H1 (cell line): ENCODE results near the gene NUDT10. TPM values are rescaled to one million over a fixed set of nuclear protein-coding genes. Genes with fewer than 3 reads are reported as not detected.

Source experiments
- CTCF ChIA-PET: fragments of 300-600 bp; sonication (Branson Sonifier 250); formaldehyde crosslinking; loops from one replicate; lab custom pipeline; 2021; ENCODE audit not compliant: partially characterized antibody; lab: Charles Lee
- POLR2A ChIA-PET: fragments of 300-600 bp; sonication (Branson Sonifier 250); formaldehyde crosslinking; loops from one replicate; lab custom pipeline; 2021; ENCODE audit warnings: inconsistent platforms; ENCODE audit not compliant: partially characterized antibody; lab: Charles Lee
- DNase-seq, 2 experiments: peaks; one replicate each; pipeline versions ENCODE4 v3.0.0 to v3.0.0-alpha.2; 2010 to 2022; ENCODE audit warnings: low spot score in 2 of 2, low read depth in 1 of 2, mixed read lengths in 1 of 2
- FAIRE-seq: peaks from 2 replicates; lab custom pipeline; 2011; peaks lifted over from hg19 to GRCh38; lab: Jason Lieb, UNC
- H2AFZ ChIP-seq: 2 replicates; pipeline ENCODE4 v1.8.1; 2012; ENCODE audit warnings: low read length, inconsistent platforms
- H2AK5ac ChIP-seq: 2 replicates; pipeline ENCODE4 v1.6.1; 2013; ENCODE audit warnings: low read depth, low read length
- H2BK120ac ChIP-seq: replicated peaks from 2 replicates; pipeline ENCODE3; 2013; ENCODE audit warnings: low read depth, low read length, inconsistent platforms
- H2BK12ac ChIP-seq: 2 replicates; pipeline ENCODE4 v1.6.1; 2013; ENCODE audit warnings: low read depth, low read length
- H2BK15ac ChIP-seq: 2 replicates; pipeline ENCODE4 v1.6.1; 2013; ENCODE audit warnings: low read length
- H2BK20ac ChIP-seq: 2 replicates; pipeline ENCODE4 v1.6.1; 2013; ENCODE audit warnings: low read length
- H2BK5ac ChIP-seq: 2 replicates; pipeline ENCODE4 v1.6.1; 2013; ENCODE audit warnings: low read depth, low read length
- H3K14ac ChIP-seq: 2 replicates; pipeline ENCODE4 v1.6.1; 2013; ENCODE audit warnings: inconsistent platforms; ENCODE audit not compliant: insufficient read length
- H3K18ac ChIP-seq: 2 replicates; pipeline ENCODE4 v1.6.1; 2013; ENCODE audit warnings: low read length; ENCODE audit errors: extremely low read depth
- H3K23ac ChIP-seq: 2 replicates; pipeline ENCODE4 v1.6.1; 2013; ENCODE audit warnings: inconsistent platforms; ENCODE audit not compliant: insufficient read length
- H3K23me2 ChIP-seq: 2 replicates; pipeline ENCODE4 v1.6.1; 2013; ENCODE audit warnings: low read depth, low read length
- H3K27ac ChIP-seq: 2 replicates; pipeline ENCODE4 v1.6.1; 2011; ENCODE audit warnings: low read depth, low read length, inconsistent platforms
- H3K27me3 ChIP-seq, 4 experiments: replicated peaks in 1 of 4; 1 replicate in 1 of 4; 2 replicates in 3 of 4; pipeline versions ENCODE4 v1.6.1 to v1.8.1; 2011 to 2013; ENCODE audit warnings: low read length in 3 of 4, mild to moderate bottlenecking in 3 of 4, inconsistent platforms in 2 of 4, mixed read lengths in 2 of 4, moderate library complexity in 1 of 4; ENCODE audit not compliant: control insufficient read depth in 3 of 4, insufficient read depth in 3 of 4; ENCODE audit errors: extremely low read depth in 1 of 4
- H3K36me3 ChIP-seq, 4 experiments: 2 replicates each; pipeline versions ENCODE4 v1.6.1 to v1.8.1; 2011 to 2013; ENCODE audit warnings: mild to moderate bottlenecking in 4 of 4, low read length in 3 of 4, moderate library complexity in 2 of 4, control low read depth in 1 of 4, inconsistent platforms in 1 of 4; ENCODE audit not compliant: insufficient read depth in 4 of 4, control insufficient read depth in 2 of 4
- H3K4ac ChIP-seq: replicated peaks from 2 replicates; pipeline ENCODE3; 2013; ENCODE audit warnings: low read length, low read depth, mixed read lengths, inconsistent platforms; ENCODE audit not compliant: insufficient read length
- H3K4me1 ChIP-seq, 4 experiments: replicated peaks in 1 of 4; 1 replicate in 1 of 4; 2 replicates in 3 of 4; pipeline versions ENCODE4 v1.6.1 to v1.8.1; 2011 to 2013; ENCODE audit warnings: low read length in 3 of 4, inconsistent platforms in 2 of 4, mixed read lengths in 1 of 4; ENCODE audit not compliant: insufficient read depth in 4 of 4, control insufficient read depth in 3 of 4
- H3K4me2 ChIP-seq, 2 experiments: 2 replicates each; pipeline versions ENCODE4 v1.6.1 to v1.8.1; 2011 to 2013; ENCODE audit warnings: low read depth in 2 of 2, low read length in 2 of 2, control low read depth in 1 of 2, inconsistent platforms in 1 of 2, mild to moderate bottlenecking in 1 of 2; ENCODE audit not compliant: insufficient read depth in 1 of 2
- H3K4me3 ChIP-seq, 4 experiments: fragments of 200-600, 300-600 bp in 1 of 4; sonication (generic), shearing (Covaris generic), sonication (Bioruptor Twin) in 1 of 4; 2 replicates each; pipeline versions ENCODE4 v1.5.1 to v1.8.1; 2011 to 2016; ENCODE audit warnings: low read length in 4 of 4, low read depth in 3 of 4, control low read depth in 2 of 4, inconsistent platforms in 2 of 4, mild to moderate bottlenecking in 2 of 4, mixed read lengths in 1 of 4, moderate library complexity in 1 of 4; ENCODE audit not compliant: insufficient read depth in 2 of 4; ENCODE audit errors: extremely low read depth in 1 of 4
- H3K56ac ChIP-seq: replicated peaks from 2 replicates; pipeline ENCODE3; 2013; ENCODE audit warnings: low read depth, mild to moderate bottlenecking, mixed read lengths, low read length, inconsistent platforms; ENCODE audit not compliant: insufficient read length
- H3K79me1 ChIP-seq: 2 replicates; pipeline ENCODE4 v1.6.1; 2013; ENCODE audit warnings: low read depth, low read length, control low read depth
- H3K79me2 ChIP-seq, 2 experiments: 2 replicates each; pipeline versions ENCODE4 v1.6.1 to v1.8.1; 2012 to 2013; ENCODE audit warnings: low read length in 2 of 2, mild to moderate bottlenecking in 2 of 2, inconsistent platforms in 1 of 2; ENCODE audit not compliant: insufficient read depth in 2 of 2, control insufficient read depth in 1 of 2
- H3K9ac ChIP-seq, 4 experiments: replicated peaks in 1 of 4; 1 replicate in 1 of 4; 2 replicates in 3 of 4; pipeline versions ENCODE4 v1.6.1 to v1.8.1; 2011 to 2013; ENCODE audit warnings: low read depth in 3 of 4, low read length in 3 of 4, control low read depth in 2 of 4, mild to moderate bottlenecking in 2 of 4, moderate library complexity in 2 of 4, inconsistent platforms in 1 of 4; ENCODE audit errors: extremely low read depth in 1 of 4
- H3K9me3 ChIP-seq, 2 experiments: 2 replicates each; pipeline versions ENCODE4 v1.6.1 to v1.8.1; 2012 to 2013; ENCODE audit warnings: mild to moderate bottlenecking in 2 of 2, moderate library complexity in 2 of 2, control low read depth in 1 of 2, inconsistent platforms in 1 of 2, low read depth in 1 of 2, low read length in 1 of 2, mixed read lengths in 1 of 2; ENCODE audit not compliant: insufficient read depth in 2 of 2
- H4K20me1 ChIP-seq, 2 experiments: replicated peaks in 1 of 2; 2 replicates each; pipeline versions ENCODE3 to v1.8.1; 2011 to 2013; ENCODE audit warnings: inconsistent platforms in 2 of 2, low read length in 2 of 2, mild to moderate bottlenecking in 1 of 2; ENCODE audit not compliant: insufficient read depth in 2 of 2, control insufficient read depth in 1 of 2
- H4K5ac ChIP-seq: 2 replicates; pipeline ENCODE4 v1.6.1; 2013; ENCODE audit warnings: low read length, low read depth, mixed read lengths, inconsistent platforms; ENCODE audit not compliant: insufficient read length
- H4K8ac ChIP-seq: 2 replicates; pipeline ENCODE4 v1.8.0; 2013; ENCODE audit warnings: mild to moderate bottlenecking, moderate library complexity, low read length, inconsistent platforms; ENCODE audit not compliant: insufficient read depth; ENCODE audit errors: extremely low read depth
- H4K91ac ChIP-seq: replicated peaks from 2 replicates; pipeline ENCODE3; 2013; ENCODE audit warnings: low read length, mixed read lengths, inconsistent platforms; ENCODE audit not compliant: insufficient read length
- ASH2L ChIP-seq: fragments of 200-600, 300-600 bp; sonication (generic); IDR thresholded peaks from one replicate; pipeline ENCODE4 v1.7.1; 2017; ENCODE audit warnings: low read length
- ATF3 ChIP-seq: IDR thresholded peaks from 2 replicates; pipeline ENCODE4 v1.6.1; 2011; ENCODE audit warnings: low read depth, mild to moderate bottlenecking, low read length; ENCODE audit not compliant: insufficient read depth
- CHD2 ChIP-seq: IDR thresholded peaks from 2 replicates; pipeline ENCODE4 v1.6.1; 2012; ENCODE audit warnings: low read length, improper control_type of control experiment
- CREB1 ChIP-seq: IDR thresholded peaks from 2 replicates; pipeline ENCODE4 v1.6.1; 2012; ENCODE audit warnings: inconsistent platforms
- CTBP2 ChIP-seq: IDR thresholded peaks from 2 replicates; pipeline ENCODE4 v1.7.0; 2011; ENCODE audit warnings: borderline replicate concordance, mild to moderate bottlenecking, moderate library complexity, mixed read lengths, low read length; ENCODE audit not compliant: insufficient read depth, insufficient read length
- HDAC2 ChIP-seq, 2 experiments: fragments of 300-600 bp in 1 of 2; sonication (generic) in 1 of 2; IDR thresholded peaks; 2 replicates each; pipeline ENCODE4 v1.6.1; 2011 to 2012; ENCODE audit warnings: low read depth in 2 of 2, low read length in 2 of 2, mild to moderate bottlenecking in 2 of 2, moderate library complexity in 2 of 2, borderline replicate concordance in 1 of 2, inconsistent platforms in 1 of 2
- KDM1A ChIP-seq: fragments of 200-600, 300-600 bp; sonication (generic); IDR thresholded peaks from 2 replicates; pipeline ENCODE4 v1.7.1; 2016; ENCODE audit warnings: mild to moderate bottlenecking, low read length, borderline replicate concordance
- MAFK ChIP-seq: IDR thresholded peaks from 2 replicates; pipeline ENCODE4 v1.6.1; 2012; ENCODE audit warnings: low read depth, mild to moderate bottlenecking, improper control_type of control experiment, low read length
- POU5F1 ChIP-seq: IDR thresholded peaks from 2 replicates; pipeline ENCODE4 v1.6.1; 2011; ENCODE audit warnings: low read depth, mild to moderate bottlenecking, low read length, moderate library complexity
- RBBP5 ChIP-seq: IDR thresholded peaks from 2 replicates; pipeline ENCODE4 v1.7.1; 2012; ENCODE audit warnings: low read depth, mild to moderate bottlenecking, inconsistent platforms, low read length, moderate library complexity, borderline replicate concordance
- SIRT6 ChIP-seq: IDR thresholded peaks from one replicate; pipeline ENCODE4 v1.7.1; 2012; ENCODE audit warnings: low read length, inconsistent platforms
- SP1 ChIP-seq: IDR thresholded peaks from 2 replicates; pipeline ENCODE4 v1.6.1; 2011; ENCODE audit warnings: low read depth, low read length
- TAF1 ChIP-seq: IDR thresholded peaks from 2 replicates; pipeline ENCODE4 v1.6.1; 2011; ENCODE audit warnings: mild to moderate bottlenecking, low read depth, low read length
- WGBS, 2 experiments: shearing (Covaris generic) in 1 of 2; methylation state at CpG; one replicate each; pipeline versions ENCODE4 v1.1.6 to v1.1.7; 2013 to 2015; ENCODE audit warnings: low lambda C conversion rate in 2 of 2, mixed read lengths in 2 of 2, inconsistent platforms in 1 of 2, low coverage in 1 of 2, missing lambda C conversion rate in 1 of 2; ENCODE audit not compliant: insufficient replicate concordance in 2 of 2, insufficient coverage in 1 of 2, insufficient read length in 1 of 2; ENCODE audit errors: extremely low coverage in 1 of 2, missing lambda C conversion rate in 1 of 2; 5-methylcytosine and 5-hydroxymethylcytosine counted together
- polyA plus RNA-seq, 7 experiments: library from polyadenylated mRNA; depleted of rRNA in 3 of 7; stranded (reverse) in 5 of 7; unstranded in 2 of 7; fragments of >200 nt in 5 of 7; fragments of 200-250 nt in 2 of 7; gene quantifications; 1 replicate in 5 of 7; 2 replicates in 1 of 7; 4 replicates in 1 of 7; pipeline versions ENCODE4 v1.2.1 to v1.2.3, GENCODE V29; 2011 to 2013; ENCODE audit warnings: missing spikeins in 2 of 7, mixed read lengths in 2 of 7
- total RNA-seq: library from RNA; stranded (reverse); fragmentation: NEBNext Ultra II Directional; extraction: Animal tissue kit (Norgen Biotek cat#: 25700); gene quantifications from 2 replicates; pipeline ENCODE4 v1.2.1, GENCODE V29; 2021

The NUDT10 gene
- total and polyA plus RNA-seq, 2 of the 8 experiments (the other 6 are each of a cell fraction or from before 2014, with no cell fraction given), result 18.2 to 20.6 TPM

- Histone ChIP-seq H3K4ac (no peak overlapping the region), H2BK5ac (no peak overlapping the region), H4K8ac (no peak overlapping the region), H3K9ac (no peak overlapping the region), H3K4me3 (no peak overlapping the region), H3K18ac (no peak overlapping the region), H3K27ac (no peak overlapping the region), H3K4me1 (no peaks in the 10 kb centered on the region), H3K36me3 (no peaks in the 10 kb centered on the region), H3K27me3 (no peaks in the 10 kb centered on the region), H3K14ac (no peak overlapping the region), H2AK5ac (no peak overlapping the region), H2AFZ (no peak overlapping the region), H3K79me2 (no peaks in the 10 kb centered on the region), H2BK15ac (no peak overlapping the region), H2BK20ac (no peak overlapping the region), H4K5ac (no peak overlapping the region), H4K91ac (no peak overlapping the region), H2BK120ac (no peak overlapping the region), H3K56ac (no peak overlapping the region), H3K23me2 (no peaks in the 10 kb centered on the region), H4K20me1 (no peaks in the 10 kb centered on the region), H3K79me1 (no peaks in the 10 kb centered on the region), H3K4me2 (no peak overlapping the region), H3K9me3 (no peaks in the 10 kb centered on the region), H2BK12ac (no peak overlapping the region), H3K23ac (no peak overlapping the region)
- DNase-seq, result no peak
- FAIRE-seq, result no peak
- CTCF ChIA-PET, result no interaction called here
- POLR2A ChIA-PET, result no interaction called here
- WGBS, 2 experiments, result 94% methylated on average over 3 of the region's 3 CpGs; no CpG with 5 or more reads in 1 of the 2 experiments
- no peak for TF ChIP-seq ASH2L
- TF ChIP-seq TAF1, result no peak
- TF ChIP-seq POU5F1, result no peak
- TF ChIP-seq SP1, result no peak
- TF ChIP-seq CHD2, result no peak
- TF ChIP-seq MAFK, result no peak
- no peak for TF ChIP-seq RBBP5
- TF ChIP-seq HDAC2 (IDR thresholded peaks at IDR 0.05; ENCODE audit: borderline replicate concordance in 1 of 2, low read depth in 2 of 2, low read length in 2 of 2), result no peak
- no peak for TF ChIP-seq CTBP2
- TF ChIP-seq CREB1, result no peak
- no peak for TF ChIP-seq SIRT6
- TF ChIP-seq KDM1A, result no peak
- TF ChIP-seq ATF3, result no peak
Measured at GRCh38 chrX:51292421-51292820, 40.2 kb upstream of the NUDT10 start.
